Ishikawa (cell line): ENCODE data around the gene RGP1.

ENCODE experiments used
- CEBPB ChIP-seq: IDR thresholded peaks from 2 replicates; pipeline ENCODE4 v1.6.1; 2012
- CREB1 ChIP-seq: IDR thresholded peaks from 2 replicates; pipeline ENCODE4 v1.6.1; 2012; ENCODE audit warnings: low read depth
- EGR1 ChIP-seq: IDR thresholded peaks from 2 replicates; pipeline ENCODE4 v1.6.1; 2012
- EP300 ChIP-seq: IDR thresholded peaks from 2 replicates; pipeline ENCODE4 v1.6.1; 2012; ENCODE audit warnings: borderline replicate concordance
- FOXM1 ChIP-seq: IDR thresholded peaks from 2 replicates; pipeline ENCODE4 v1.6.1; 2012; ENCODE audit warnings: low read depth, borderline replicate concordance
- NFIC ChIP-seq: IDR thresholded peaks from 2 replicates; pipeline ENCODE4 v1.6.1; 2012
- RAD21 ChIP-seq: IDR thresholded peaks from 2 replicates; pipeline ENCODE4 v1.6.1; 2012; ENCODE audit warnings: low read depth
- TAF1 ChIP-seq: IDR thresholded peaks from 2 replicates; pipeline ENCODE4 v1.6.1; 2012; ENCODE audit warnings: low read depth, mild to moderate bottlenecking
- TCF12 ChIP-seq: IDR thresholded peaks from 2 replicates; pipeline ENCODE4 v1.6.1; 2012; ENCODE audit warnings: low read depth
- TEAD4 ChIP-seq: IDR thresholded peaks from 2 replicates; pipeline ENCODE4 v1.6.1; 2012
- USF1 ChIP-seq: IDR thresholded peaks from 2 replicates; pipeline ENCODE4 v1.6.1; 2012
- YY1 ChIP-seq: IDR thresholded peaks from 2 replicates; pipeline ENCODE4 v1.6.1; 2012; ENCODE audit warnings: low read depth
- ZBTB7A ChIP-seq: IDR thresholded peaks from 2 replicates; pipeline ENCODE4 v1.6.1; 2012; ENCODE audit warnings: low read depth
- TF ChIP-seq, protein P1 (sequence below): IDR thresholded peaks from 2 replicates; pipeline ENCODE4 v1.6.1; 2012; ENCODE audit warnings: low read depth, mild to moderate bottlenecking
- TF ChIP-seq, protein P2 (sequence below): IDR thresholded peaks from 2 replicates; pipeline ENCODE4 v1.6.1; 2012

RGP1 gene

DNA sequence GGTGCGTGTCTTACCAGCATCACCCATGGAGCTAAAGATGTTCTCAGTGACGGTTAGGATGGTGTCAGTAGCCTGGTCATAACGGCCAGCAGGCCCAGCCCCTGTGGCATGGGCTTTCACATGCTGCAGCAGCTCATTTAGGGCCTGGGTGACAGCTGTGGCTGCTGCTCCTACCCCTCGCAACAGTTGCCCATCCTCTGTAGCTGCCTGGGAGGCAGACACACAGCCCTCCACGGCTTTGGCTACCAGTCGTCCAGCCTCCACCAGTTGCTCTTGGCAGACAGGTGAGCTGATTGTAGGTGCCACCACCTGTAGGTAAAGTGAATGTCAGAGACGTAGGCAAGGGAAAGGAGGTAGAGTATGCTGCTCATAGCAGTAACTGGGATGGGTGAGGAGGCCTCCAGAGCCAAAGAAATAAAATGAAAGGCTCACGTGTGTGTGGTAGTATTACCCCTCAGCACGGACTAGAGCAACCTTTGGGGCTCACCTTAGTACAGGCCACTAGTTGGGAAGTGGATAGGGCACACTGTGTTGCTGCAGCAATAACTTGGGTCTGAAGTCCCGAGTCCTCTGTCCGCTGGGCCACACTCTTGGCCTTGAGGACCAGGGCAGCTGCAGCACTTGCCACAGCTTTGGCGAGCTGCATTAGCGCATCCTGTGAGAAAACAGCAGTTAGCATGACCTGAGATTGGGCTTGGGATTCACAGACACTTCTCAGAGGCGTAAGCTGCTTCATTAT is 31.8 kb upstream of the RGP1 start:
- TF ChIP-seq CREB1 (no peak), TAF1 (no peak), RAD21 (no peak), USF1 (no peak), TCF12 (no peak), YY1 (no peak)
- TF ChIP-seq, protein P1, sequence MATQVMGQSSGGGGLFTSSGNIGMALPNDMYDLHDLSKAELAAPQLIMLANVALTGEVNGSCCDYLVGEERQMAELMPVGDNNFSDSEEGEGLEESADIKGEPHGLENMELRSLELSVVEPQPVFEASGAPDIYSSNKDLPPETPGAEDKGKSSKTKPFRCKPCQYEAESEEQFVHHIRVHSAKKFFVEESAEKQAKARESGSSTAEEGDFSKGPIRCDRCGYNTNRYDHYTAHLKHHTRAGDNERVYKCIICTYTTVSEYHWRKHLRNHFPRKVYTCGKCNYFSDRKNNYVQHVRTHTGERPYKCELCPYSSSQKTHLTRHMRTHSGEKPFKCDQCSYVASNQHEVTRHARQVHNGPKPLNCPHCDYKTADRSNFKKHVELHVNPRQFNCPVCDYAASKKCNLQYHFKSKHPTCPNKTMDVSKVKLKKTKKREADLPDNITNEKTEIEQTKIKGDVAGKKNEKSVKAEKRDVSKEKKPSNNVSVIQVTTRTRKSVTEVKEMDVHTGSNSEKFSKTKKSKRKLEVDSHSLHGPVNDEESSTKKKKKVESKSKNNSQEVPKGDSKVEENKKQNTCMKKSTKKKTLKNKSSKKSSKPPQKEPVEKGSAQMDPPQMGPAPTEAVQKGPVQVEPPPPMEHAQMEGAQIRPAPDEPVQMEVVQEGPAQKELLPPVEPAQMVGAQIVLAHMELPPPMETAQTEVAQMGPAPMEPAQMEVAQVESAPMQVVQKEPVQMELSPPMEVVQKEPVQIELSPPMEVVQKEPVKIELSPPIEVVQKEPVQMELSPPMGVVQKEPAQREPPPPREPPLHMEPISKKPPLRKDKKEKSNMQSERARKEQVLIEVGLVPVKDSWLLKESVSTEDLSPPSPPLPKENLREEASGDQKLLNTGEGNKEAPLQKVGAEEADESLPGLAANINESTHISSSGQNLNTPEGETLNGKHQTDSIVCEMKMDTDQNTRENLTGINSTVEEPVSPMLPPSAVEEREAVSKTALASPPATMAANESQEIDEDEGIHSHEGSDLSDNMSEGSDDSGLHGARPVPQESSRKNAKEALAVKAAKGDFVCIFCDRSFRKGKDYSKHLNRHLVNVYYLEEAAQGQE, result no peak

DNA sequence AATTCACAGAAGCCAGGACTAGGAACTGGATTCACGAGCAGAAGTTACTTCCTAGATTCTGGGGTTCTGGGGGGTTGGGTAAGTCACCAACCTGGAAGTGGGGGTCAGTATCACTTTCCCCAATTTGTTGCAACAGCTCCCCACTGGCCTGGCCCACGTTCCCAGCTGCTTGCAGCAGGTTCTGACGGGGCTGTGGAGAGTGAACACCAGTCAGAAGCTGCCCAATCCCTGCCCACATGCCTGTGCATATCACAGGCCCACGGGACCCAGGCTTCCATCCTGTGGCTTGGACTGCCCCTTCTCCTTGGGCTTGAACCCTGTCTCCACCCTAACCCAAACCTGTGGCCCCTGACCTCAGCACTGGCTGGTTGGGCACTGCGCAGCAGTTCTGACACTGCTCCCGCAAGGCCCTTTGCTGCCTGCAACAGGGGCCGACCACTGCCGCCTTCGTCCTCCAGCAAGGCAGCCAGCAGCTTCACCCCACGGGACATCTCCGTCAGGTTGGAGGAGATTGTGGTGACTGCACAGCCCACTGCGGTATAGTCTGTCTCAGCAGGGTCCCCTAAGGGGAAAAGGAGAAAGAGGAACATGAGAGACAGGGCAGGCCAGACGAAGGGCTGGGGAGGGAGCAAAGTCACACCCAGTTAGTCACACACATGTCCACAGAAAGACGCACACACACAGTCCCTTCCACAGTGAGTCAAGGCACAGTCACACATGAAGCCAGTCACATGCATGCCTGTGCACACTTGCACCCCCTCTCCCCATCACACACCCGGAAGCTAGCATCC is 30.2 kb upstream of the RGP1 start:
- TF ChIP-seq, protein P2, sequence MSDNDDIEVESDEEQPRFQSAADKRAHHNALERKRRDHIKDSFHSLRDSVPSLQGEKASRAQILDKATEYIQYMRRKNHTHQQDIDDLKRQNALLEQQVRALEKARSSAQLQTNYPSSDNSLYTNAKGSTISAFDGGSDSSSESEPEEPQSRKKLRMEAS, result no peak
- TF ChIP-seq YY1 (no peak), TCF12 (no peak), EP300 (no peak), NFIC (no peak), USF1 (no peak), CREB1 (no peak), TAF1 (no peak), FOXM1 (no peak), CEBPB (no peak), EGR1 (no peak), RAD21 (no peak), TEAD4 (no peak)
- TF ChIP-seq, protein P1, result no peak

- TF ChIP-seq EP300 (no peak), TEAD4 (no peak), CEBPB (no peak), USF1 (no peak), YY1 (no peak), ZBTB7A (no peak), TCF12 (no peak), EGR1 (no peak), FOXM1 (no peak), CREB1 (no peak), RAD21 (no peak), TAF1 (no peak), NFIC (no peak)
- TF ChIP-seq, protein P1, result no peak
- TF ChIP-seq, protein P2, result no peak
Measured at GRCh38 chr9:35719546-35719945, 29.5 kb upstream of the RGP1 start.
